Neural progenitor cell (in vitro differentiated cells): ENCODE data around the gene ATF6.

Source experiments
- CTCF ChIP-seq: fragments of 200-600 bp; sonication (generic); IDR thresholded peaks from 2 replicates; pipeline ENCODE4 v1.5.1; 2017; ENCODE audit warnings: antibody characterized with exemption, mild to moderate bottlenecking
- EZH2 ChIP-seq: fragments of 200-600 bp; sonication (generic); IDR thresholded peaks from 2 replicates; pipeline ENCODE4 v1.6.1; 2017; ENCODE audit warnings: antibody characterized with exemption, mild to moderate bottlenecking, moderate library complexity
- EZH2phosphoT487 ChIP-seq: fragments of 200-600 bp; sonication (generic); IDR thresholded peaks from 2 replicates; pipeline ENCODE4 v1.6.1; 2017; ENCODE audit warnings: antibody characterized with exemption

GRCh38 chr1:161970633-161971032, 204.5 kb downstream of the ATF6 start:
- no peak for TF ChIP-seq EZH2
- no peak for TF ChIP-seq CTCF
- no peak for TF ChIP-seq EZH2phosphoT487
